Esophagus squamous epithelium (tissue), 4 donors: Measurements from ENCODE around the gene VILL.

ENCODE experiments used
- POLR2A ChIP-seq, 4 donors: fragments of 450-650 bp; IDR thresholded peaks; one replicate each; pipeline ENCODE4 v1.6.1; 2017; ENCODE audit warnings: antibody characterized with exemption in 4 of 4, mild to moderate bottlenecking in 4 of 4, moderate library complexity in 3 of 4
- TF ChIP-seq, protein P1 (sequence below), 6 experiments: fragments of 450-650 bp in 4 of 6; fragments of 200-600 bp in 2 of 6; sonication (generic) in 2 of 6; IDR thresholded peaks; one replicate each; pipeline ENCODE4 v1.5.1; 2016 to 2019; ENCODE audit warnings: antibody characterized with exemption in 6 of 6, mild to moderate bottlenecking in 4 of 6, moderate library complexity in 4 of 6

DNA sequence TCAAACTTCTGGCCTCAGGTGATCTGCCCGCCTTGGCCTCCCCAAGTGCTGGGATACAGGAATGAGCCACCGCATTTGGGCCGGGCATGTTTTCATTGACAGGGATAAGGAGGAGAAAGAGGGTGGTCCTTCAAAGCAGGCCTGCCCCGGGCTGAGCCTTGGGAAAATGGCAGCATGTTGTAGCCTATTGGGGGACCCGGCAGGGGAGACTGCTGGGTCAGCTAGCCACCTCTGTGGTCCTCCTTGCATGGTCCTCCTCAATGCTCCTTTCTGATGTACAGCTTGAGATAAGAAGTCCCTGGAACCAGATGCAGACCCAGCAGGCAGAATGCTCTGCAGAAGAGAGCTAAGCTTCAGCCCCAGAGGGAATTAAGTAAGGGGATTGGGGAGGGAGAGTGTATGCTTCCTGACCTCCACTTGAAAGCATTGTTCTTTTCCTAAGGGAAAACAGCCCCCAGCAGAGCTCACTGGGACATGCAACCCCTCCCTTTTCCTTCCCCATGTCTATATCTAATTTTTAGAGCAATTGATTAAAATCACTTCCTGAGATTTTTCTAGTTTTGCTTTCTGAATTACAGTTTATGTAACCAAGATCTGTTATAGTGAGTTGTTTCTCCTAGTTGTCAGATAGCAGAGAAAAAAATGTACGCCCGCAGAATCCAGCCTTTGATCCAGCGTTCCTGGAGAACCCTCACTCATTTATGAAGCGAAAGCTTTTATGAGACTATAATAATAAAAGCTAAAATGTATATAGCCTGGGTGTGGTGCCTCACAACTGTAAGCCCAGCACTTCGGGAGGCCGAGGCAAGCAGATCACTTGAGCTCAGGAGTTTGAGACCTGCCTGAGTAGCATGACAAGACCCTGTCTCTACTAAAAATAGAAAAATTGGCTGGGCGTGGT lies 48.7 kb upstream of the VILL start:
- TF ChIP-seq, protein P1, sequence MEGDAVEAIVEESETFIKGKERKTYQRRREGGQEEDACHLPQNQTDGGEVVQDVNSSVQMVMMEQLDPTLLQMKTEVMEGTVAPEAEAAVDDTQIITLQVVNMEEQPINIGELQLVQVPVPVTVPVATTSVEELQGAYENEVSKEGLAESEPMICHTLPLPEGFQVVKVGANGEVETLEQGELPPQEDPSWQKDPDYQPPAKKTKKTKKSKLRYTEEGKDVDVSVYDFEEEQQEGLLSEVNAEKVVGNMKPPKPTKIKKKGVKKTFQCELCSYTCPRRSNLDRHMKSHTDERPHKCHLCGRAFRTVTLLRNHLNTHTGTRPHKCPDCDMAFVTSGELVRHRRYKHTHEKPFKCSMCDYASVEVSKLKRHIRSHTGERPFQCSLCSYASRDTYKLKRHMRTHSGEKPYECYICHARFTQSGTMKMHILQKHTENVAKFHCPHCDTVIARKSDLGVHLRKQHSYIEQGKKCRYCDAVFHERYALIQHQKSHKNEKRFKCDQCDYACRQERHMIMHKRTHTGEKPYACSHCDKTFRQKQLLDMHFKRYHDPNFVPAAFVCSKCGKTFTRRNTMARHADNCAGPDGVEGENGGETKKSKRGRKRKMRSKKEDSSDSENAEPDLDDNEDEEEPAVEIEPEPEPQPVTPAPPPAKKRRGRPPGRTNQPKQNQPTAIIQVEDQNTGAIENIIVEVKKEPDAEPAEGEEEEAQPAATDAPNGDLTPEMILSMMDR (IDR thresholded peaks at IDR 0.05): no peak
- no peak for TF ChIP-seq POLR2A (IDR thresholded peaks at IDR 0.05)
